Activated CD4-positive, alpha-beta memory T cell treated with anti-CD3 and anti-CD28 coated beads, Interleukin-2, amount 10 ng/mL, durations not matched to agents 7 days and 5 days (primary cell): Measurements from ENCODE around the gene DERA. TPM values are rescaled to one million over a fixed set of nuclear protein-coding genes. Genes with fewer than 3 reads are reported as not detected.
"Not testable (repeated sequence)": the region's sequence is repeated elsewhere in the genome, so short reads cannot be mapped to it uniquely, and the experiment has no call there.

Experiments used
- CTCF ChIA-PET: fragments of 350-600 bp; sonication (Branson Sonifier 250); formaldehyde crosslinking; loops from one replicate; lab custom pipeline; 2021; ENCODE audit warnings: antibody characterized with exemption, inconsistent platforms; lab: Charles Lee
- POLR2A ChIA-PET: fragments of 350-600 bp; sonication (Branson Sonifier 250); formaldehyde crosslinking; loops from one replicate; lab custom pipeline; 2021; ENCODE audit warnings: antibody characterized with exemption; lab: Charles Lee
- DNase-seq: peaks from one replicate; pipeline ENCODE4 v3.0.0-alpha.2; 2020
- H3K27ac Mint-ChIP-seq: one replicate; pipeline ENCODE4 v1.8.0; 2021; ENCODE audit warnings: mild to moderate bottlenecking, mixed read lengths
- H3K27me3 Mint-ChIP-seq: one replicate; pipeline ENCODE4 v1.8.0; 2021; ENCODE audit warnings: mixed read lengths
- H3K36me3 Mint-ChIP-seq: one replicate; pipeline ENCODE4 v1.8.0; 2021; ENCODE audit warnings: low read depth, mixed read lengths
- H3K4me1 Mint-ChIP-seq: one replicate; pipeline ENCODE4 v1.8.0; 2021; ENCODE audit warnings: mixed read lengths
- H3K4me3 Mint-ChIP-seq: one replicate; pipeline ENCODE4 v1.8.0; 2021; ENCODE audit warnings: mild to moderate bottlenecking, mixed read lengths
- H3K9me3 Mint-ChIP-seq: one replicate; pipeline ENCODE4 v1.8.0; 2021; ENCODE audit warnings: mixed read lengths
- total RNA-seq, 2 experiments: library from RNA; stranded (reverse); gene quantifications; one replicate each; pipeline ENCODE4 v1.2.3, GENCODE V29; 2021

The DERA gene
- total RNA-seq, 2 experiments from 2014 or later: 21.3 to 24.4 TPM

GRCh38 chr12:15943519-15943918 lies 32.4 kb downstream of the DERA start:
- peaks cover 17% of the 10 kb centered on the region for H3K9me3 Mint-ChIP-seq
- POLR2A ChIA-PET, DNase-seq, CTCF ChIA-PET, H3K27me3 Mint-ChIP-seq, H3K4me3 Mint-ChIP-seq, H3K4me1 Mint-ChIP-seq, H3K36me3 Mint-ChIP-seq, H3K27ac Mint-ChIP-seq: not testable (repeated sequence)

GRCh38 chr12:15948461-15948860 lies 37.3 kb downstream of the DERA start:
- H3K27me3 Mint-ChIP-seq, H3K4me1 Mint-ChIP-seq, DNase-seq, H3K27ac Mint-ChIP-seq, H3K4me3 Mint-ChIP-seq, H3K36me3 Mint-ChIP-seq, CTCF ChIA-PET, POLR2A ChIA-PET: not testable (repeated sequence)
- peaks cover 13% of the 10 kb centered on the region for H3K9me3 Mint-ChIP-seq

GRCh38 chr12:15955281-15955680 lies 44.1 kb downstream of the DERA start:
- Mint-ChIP-seq H3K4me3 (no peak overlapping the region), H3K9me3 (no peaks in the 10 kb centered on the region), H3K27ac (no peak overlapping the region), H3K36me3 (peaks cover 6% of the 10 kb centered on the region), H3K27me3 (no peaks in the 10 kb centered on the region), H3K4me1 (no peaks in the 10 kb centered on the region)
- DNase-seq: no peak
- ChIA-PET POLR2A (no interaction called here), CTCF (no interaction called here)

- H3K27me3 Mint-ChIP-seq: no peaks in the 10 kb centered on the region
- peaks cover 12% of the 10 kb centered on the region for H3K36me3 Mint-ChIP-seq
- ChIA-PET POLR2A (no interaction called here), CTCF (interaction anchor here (1.1 kb wide), 1 partner anchor 45 kb away, joined by 3 read pairs; the partner anchor contains the start of gene DERA)
- H3K27ac Mint-ChIP-seq: no peak overlapping the region
- no peaks in the 10 kb centered on the region for H3K9me3 Mint-ChIP-seq
- DNase-seq: no peak
- no peaks in the 10 kb centered on the region for H3K4me1 Mint-ChIP-seq
- H3K4me3 Mint-ChIP-seq: no peak overlapping the region
Observed at GRCh38 chr12:15956010-15956409, 44.9 kb downstream of the DERA start.

GRCh38 chr12:15956413-15957185 lies 45.5 kb downstream of the DERA start:
- no peak overlapping the region for H3K4me3 Mint-ChIP-seq
- no peaks in the 10 kb centered on the region for H3K9me3 Mint-ChIP-seq
- DNase-seq: no peak
- ChIA-PET CTCF (interaction anchor here (1.1 kb wide), 1 partner anchor 45 kb away, joined by 3 read pairs; the partner anchor contains the start of gene DERA), POLR2A (no interaction called here)
- no peak overlapping the region for H3K27ac Mint-ChIP-seq
- H3K4me1 Mint-ChIP-seq: no peaks in the 10 kb centered on the region
- no peaks in the 10 kb centered on the region for H3K27me3 Mint-ChIP-seq
- peaks cover 13% of the 10 kb centered on the region for H3K36me3 Mint-ChIP-seq

GRCh38 chr12:15962760-15963159 lies 51.6 kb downstream of the DERA start:
- no peak overlapping the region for H3K27ac Mint-ChIP-seq
- H3K27me3 Mint-ChIP-seq: no peaks in the 10 kb centered on the region
- H3K9me3 Mint-ChIP-seq: no peaks in the 10 kb centered on the region
- H3K4me3 Mint-ChIP-seq: no peak overlapping the region
- CTCF ChIA-PET: no interaction called here
- H3K36me3 Mint-ChIP-seq: peaks cover 27% of the 10 kb centered on the region
- no peaks in the 10 kb centered on the region for H3K4me1 Mint-ChIP-seq
- no peak for DNase-seq
- POLR2A ChIA-PET: no interaction called here

GRCh38 chr12:15963271-15963670 lies 52.1 kb downstream of the DERA start:
- H3K27ac Mint-ChIP-seq: no peak overlapping the region
- ChIA-PET POLR2A (no interaction called here), CTCF (no interaction called here)
- peaks cover 24% of the 10 kb centered on the region for H3K36me3 Mint-ChIP-seq
- H3K27me3 Mint-ChIP-seq: no peaks in the 10 kb centered on the region
- no peaks in the 10 kb centered on the region for H3K9me3 Mint-ChIP-seq
- H3K4me1 Mint-ChIP-seq: no peaks in the 10 kb centered on the region
- H3K4me3 Mint-ChIP-seq: no peak overlapping the region
- no peak for DNase-seq

GRCh38 chr12:15966426-15966825 lies 55.3 kb downstream of the DERA start:
- Mint-ChIP-seq H3K27ac (no peak overlapping the region), H3K27me3 (no peaks in the 10 kb centered on the region), H3K9me3 (no peaks in the 10 kb centered on the region), H3K36me3 (peaks cover 16% of the 10 kb centered on the region), H3K4me3 (no peak overlapping the region), H3K4me1 (no peaks in the 10 kb centered on the region)
- POLR2A ChIA-PET: no interaction called here
- DNase-seq: no peak
- CTCF ChIA-PET: no interaction called here

GRCh38 chr12:15967053-15967452 lies 55.9 kb downstream of the DERA start:
- H3K9me3 Mint-ChIP-seq, H3K4me1 Mint-ChIP-seq, DNase-seq, H3K4me3 Mint-ChIP-seq, CTCF ChIA-PET, H3K27me3 Mint-ChIP-seq, POLR2A ChIA-PET, H3K27ac Mint-ChIP-seq: not testable (repeated sequence)
- peaks cover 13% of the 10 kb centered on the region for H3K36me3 Mint-ChIP-seq

- H3K36me3 Mint-ChIP-seq: peaks cover 4% of the 10 kb centered on the region
- H3K27me3 Mint-ChIP-seq: no peaks in the 10 kb centered on the region
- H3K27ac Mint-ChIP-seq: no peak overlapping the region
- no peaks in the 10 kb centered on the region for H3K9me3 Mint-ChIP-seq
- DNase-seq: no peak
- ChIA-PET POLR2A (no interaction called here), CTCF (no interaction called here)
- H3K4me1 Mint-ChIP-seq: no peaks in the 10 kb centered on the region
- no peak overlapping the region for H3K4me3 Mint-ChIP-seq
Observed at GRCh38 chr12:15971211-15971610, 60.1 kb downstream of the DERA start.

GRCh38 chr12:15972894-15973293 lies 61.8 kb downstream of the DERA start:
- no peak for DNase-seq
- Mint-ChIP-seq H3K4me3 (no peak overlapping the region), H3K36me3 (peaks cover 10% of the 10 kb centered on the region), H3K27ac (no peak overlapping the region), H3K9me3 (no peaks in the 10 kb centered on the region), H3K27me3 (no peaks in the 10 kb centered on the region), H3K4me1 (no peaks in the 10 kb centered on the region)
- POLR2A ChIA-PET: no interaction called here
- CTCF ChIA-PET: no interaction called here

- Mint-ChIP-seq H3K9me3 (no peaks in the 10 kb centered on the region), H3K27me3 (no peaks in the 10 kb centered on the region), H3K36me3 (peaks cover 14% of the 10 kb centered on the region), H3K27ac (no peak overlapping the region), H3K4me1 (no peaks in the 10 kb centered on the region), H3K4me3 (no peak overlapping the region)
- no peak for DNase-seq
- ChIA-PET CTCF (no interaction called here), POLR2A (no interaction called here)
Observed at GRCh38 chr12:15977999-15978951, 67.1 kb downstream of the DERA start.
